ENCODE measurements around the gene ZNF846. TPM values are rescaled to one million over a fixed set of nuclear protein-coding genes. Genes with fewer than 3 reads are reported as not detected.
"Not testable (repeated sequence)": the region's sequence is repeated elsewhere in the genome, so short reads cannot be mapped to it uniquely, and the experiment has no call there.

ZNF846 gene
- total RNA-seq, 1 donor from 2014 or later = 8.8 TPM

DNA sequence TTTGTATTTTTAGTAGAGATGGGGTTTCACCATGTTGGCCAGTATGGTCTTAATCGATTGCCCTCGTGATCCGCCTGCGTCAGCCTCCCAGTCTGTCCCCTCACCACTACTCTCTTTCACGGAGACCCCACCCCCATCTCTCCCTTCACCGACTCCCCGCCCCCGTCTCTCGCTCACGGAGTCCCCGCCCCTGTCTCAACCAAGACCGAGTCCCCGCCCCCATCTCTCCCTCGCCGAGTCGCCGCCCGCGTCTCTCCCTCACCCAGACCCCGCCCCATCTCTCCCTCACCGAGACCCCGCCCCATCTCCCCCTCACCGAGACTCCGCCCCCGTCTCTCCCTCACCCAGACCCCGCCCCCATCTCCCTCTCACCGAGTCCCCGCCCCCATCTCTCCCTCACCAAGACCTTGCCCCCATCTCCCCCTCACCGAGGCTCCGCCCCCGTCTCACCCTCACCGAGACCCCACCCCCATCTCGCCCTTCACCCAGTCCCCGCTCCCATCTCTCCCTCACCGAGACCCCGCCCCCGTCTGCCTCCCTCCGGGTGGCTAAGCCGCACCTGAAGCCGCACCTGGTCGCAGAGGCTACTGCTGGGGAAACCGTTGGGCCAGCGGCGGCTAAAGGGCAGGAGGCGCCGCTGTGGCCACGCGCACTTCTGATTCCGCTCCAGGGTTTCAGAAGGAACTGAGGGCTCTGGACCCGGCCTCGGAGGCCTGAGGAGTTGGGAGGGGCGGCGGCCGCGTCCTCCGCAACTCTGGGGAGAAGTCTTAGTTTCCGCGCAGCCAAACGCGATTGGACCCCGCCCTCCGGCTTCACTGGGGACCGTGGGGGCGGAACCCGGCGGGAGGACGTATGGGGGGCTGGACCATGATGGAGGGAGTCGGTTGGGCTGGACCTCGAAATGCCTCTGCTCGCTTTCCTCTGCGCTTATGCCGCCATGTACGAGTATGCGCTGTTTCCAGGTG, 17.1 kb upstream of the ZNF846 start:
- DNase-seq (ENCODE audit: low spot score) = peak; percentile 98

DNA sequence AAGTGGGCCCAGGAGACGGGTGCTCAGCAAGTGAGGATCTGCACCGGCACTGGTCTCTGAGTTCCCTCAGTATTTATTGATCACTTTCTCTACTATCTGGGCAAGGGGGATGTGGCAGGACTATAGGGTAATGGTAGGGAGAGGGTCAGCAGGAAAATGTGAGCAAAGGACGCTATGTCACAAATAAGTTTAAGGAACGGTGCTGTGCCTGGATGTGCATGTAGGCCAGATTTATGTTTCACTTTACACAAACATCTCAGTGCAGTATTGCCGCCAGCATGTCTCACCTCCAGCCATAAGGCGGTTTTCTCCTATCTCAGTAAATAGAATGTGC, 15.6 kb upstream of the ZNF846 start:
- DNase-seq (ENCODE audit: low spot score) = not testable (repeated sequence)

DNA sequence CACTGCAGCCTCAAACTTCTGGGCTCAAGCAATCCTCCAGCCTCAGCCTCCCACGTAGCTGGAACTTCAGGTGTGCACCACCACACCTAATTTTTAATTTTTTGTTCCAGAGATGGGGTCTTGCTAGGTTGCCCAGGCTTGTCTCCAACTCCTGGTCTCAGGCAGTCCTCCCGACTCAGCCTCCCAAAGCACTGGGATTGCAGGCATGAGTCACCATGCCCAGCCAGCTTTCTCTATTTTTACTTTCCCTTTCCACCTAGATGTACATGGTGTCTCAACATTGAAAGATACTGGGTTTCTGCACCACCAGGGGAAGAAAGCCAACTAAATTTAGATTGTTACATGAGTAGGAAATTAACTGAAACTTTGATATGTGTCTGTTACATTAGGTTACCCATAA, 13.8 kb upstream of the ZNF846 start:
- DNase-seq (ENCODE audit: low spot score) = no peak

DNA sequence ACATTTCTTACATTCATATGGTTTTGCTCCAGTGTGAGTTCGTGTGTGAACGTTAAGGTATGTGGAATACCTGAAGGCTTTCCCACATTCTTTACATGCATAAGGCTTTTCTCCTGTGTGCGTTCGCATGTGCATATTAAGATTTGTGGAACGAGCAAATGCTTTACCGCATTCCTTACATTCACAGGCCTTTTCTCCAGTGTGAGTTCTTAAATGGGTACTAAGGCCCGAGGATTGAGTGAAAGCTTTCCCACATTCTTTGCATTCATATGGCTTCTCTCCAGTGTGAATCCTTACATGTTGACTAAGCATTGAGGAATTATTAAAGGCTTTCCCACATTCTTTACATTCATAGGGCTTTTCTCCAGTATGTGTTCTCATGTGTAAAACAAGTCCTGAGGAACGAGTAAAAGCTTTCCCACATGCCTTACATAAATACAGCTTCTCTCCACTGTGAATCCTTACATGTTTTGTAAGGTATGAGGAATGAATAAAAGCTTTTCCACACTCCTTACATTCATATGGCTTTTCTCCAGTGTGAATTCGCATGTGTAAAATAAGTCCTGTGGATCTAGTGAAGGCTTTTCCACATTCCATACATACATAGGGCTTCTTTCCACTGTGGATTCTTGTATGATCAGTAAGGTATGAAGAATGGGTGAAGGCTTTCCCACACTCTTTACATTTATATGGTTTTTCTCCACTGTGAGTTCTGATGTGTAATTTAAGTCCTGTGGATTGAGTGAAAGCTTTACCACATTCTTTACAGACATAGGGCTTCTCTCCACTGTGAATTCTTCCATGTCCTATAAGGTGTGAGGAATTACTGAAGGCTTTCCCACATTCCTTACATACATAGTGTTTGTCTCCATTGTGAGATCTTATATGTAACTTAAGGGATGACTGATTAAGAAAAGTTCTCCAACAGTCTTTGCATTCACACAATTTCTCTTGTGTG, 10.7 kb downstream of the ZNF846 start:
- no peak for DNase-seq (ENCODE audit: low spot score)

DNA sequence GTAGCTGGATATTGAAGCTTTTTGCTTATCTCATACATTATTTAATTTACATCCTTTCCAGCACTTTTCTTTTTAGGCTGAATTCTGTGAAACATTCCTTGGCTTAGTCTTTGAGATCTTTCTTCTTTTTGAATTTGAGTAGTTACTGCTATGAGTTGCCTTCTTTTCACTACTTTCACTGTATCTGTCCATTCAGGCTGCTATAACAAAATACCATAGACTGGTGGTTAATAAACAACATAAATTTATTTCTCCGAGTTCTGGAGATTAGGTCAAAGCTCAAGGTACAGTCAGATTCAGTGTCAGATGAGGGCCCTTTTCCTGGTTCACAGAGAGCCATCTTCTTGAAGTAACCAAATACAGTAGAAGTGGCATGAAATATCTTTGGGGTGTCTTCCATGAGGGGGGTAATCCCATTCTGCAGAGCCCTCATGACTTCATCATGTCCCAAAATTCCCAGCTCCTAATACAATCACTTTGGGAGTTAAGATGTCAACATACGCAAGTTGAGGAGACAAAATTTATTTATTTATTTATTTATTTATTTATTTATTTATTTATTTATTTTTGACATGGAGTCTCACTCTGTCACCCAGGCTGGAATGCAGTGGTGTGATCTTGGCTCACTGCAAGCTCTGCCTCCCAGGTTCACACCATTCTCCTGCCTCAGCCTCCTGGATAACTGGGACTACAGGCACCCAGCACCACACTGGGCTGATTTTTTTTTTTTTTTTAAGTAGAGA, 15.7 kb downstream of the ZNF846 start:
- no peak for DNase-seq (ENCODE audit: low spot score)

DNA sequence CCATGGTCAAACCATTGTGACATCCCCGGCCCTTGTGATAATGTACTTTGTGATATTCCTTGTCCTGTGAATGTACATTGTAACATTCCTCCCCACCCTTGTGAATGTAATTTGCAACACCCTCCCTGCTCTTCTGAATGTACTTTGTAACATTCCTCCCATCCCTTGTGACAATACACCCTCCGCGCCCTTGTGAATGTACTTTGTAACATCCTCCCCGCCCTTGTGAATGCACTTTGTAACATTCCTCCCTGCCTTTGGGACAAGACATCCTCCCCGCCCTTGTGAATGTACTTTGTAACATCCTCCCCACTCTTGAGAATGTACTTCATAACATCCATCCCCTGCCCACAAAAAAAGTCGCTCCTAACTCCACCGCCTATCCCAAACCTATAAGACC, 17.1 kb downstream of the ZNF846 start:
- DNase-seq (ENCODE audit: low spot score) = no peak

DNA sequence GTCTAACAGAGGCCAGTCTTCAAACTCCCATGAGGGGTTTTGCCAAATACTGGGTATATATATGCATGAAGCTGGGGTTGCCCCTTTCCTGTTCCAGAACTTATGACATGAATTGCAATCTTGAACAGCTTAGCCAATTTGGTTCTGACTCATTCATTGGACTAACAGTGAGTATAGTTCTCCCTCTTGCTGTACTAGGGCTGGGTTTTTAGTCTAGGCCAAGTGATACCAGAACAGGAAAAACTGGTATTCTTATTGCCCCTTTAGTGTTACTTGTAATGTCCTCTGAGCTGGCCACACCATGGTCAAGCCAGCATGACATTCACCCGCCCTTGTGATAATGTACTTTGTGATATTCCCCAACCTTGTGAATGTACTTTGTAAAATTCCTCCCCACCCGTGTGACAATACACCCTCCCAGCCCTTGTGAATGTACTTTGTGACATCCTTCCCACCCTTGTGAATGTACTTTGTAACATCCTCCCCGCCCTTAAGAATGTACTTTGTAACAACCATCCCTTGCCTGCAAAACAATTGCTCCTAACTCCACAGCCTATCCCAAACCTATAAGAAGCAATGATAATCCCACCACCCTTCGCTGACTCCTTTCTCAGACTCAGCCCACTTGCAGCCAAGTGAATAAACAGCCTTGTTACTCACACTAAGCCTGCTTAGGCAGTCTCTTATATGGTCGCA, 26.9 kb downstream of the ZNF846 start:
- no peak for DNase-seq (ENCODE audit: low spot score)

DNA sequence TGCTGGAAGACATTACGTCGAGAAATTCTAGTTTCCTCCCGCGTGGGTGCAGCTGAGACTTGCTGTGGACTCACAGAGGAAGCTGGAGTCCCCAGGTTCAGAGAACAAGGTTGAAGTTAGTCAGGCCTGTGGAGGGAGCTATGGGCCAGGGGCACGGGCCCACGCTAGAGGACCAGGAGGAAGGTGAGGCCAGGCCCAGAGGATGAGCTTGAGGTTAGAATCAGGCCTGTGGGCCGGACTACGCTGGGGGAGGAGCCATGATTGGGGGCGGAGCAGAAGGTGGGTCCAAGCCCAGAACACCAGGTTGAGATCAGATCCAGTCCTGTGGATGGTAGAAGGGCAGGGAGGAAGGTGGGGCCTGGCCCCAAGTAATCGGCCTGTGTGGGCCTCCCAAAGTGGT, 32.6 kb downstream of the ZNF846 start:
- no peak for DNase-seq (ENCODE audit: low spot score)

DNA sequence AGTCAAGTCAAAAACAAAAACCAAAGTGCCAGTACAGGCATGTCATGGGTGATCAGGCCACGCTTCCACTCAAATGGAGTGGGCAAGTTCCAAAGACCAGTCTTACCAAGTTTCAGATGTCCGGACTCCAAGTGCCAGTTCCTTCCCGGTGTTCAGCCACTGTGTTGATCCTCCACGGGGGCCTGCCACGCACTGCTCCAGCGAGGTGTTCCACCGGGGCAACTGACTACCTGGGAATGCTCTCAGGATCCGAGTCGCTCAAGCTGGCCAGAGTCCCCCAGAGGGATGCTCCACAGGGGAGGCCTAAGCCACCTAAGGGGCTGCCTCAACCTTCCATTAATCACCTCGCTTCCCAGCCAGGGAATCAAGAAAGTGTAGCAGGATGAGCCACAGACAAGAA, 38.5 kb downstream of the ZNF846 start:
- not testable (repeated sequence) for DNase-seq (ENCODE audit: low spot score)

DNA sequence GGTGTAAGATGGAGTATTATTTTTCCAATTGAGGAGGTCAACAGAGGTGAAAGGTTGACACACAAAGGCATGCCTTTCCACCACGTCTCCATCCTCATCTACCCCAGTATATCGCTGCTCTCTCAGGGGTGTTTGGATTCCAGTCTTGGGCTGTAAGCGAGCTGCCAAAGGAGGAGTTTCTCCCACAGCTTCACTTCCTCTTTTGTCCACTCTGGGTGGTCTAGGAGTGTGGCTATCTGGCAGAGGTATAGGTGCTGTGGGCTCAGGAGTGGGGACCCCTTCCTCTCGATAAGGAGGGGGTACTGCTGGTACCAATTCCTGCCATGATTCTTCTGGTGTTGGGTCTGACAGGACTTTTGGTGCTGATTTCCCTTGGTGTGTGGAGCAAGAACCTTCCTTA, 39.4 kb downstream of the ZNF846 start:
- no peak for DNase-seq (ENCODE audit: low spot score)

DNA sequence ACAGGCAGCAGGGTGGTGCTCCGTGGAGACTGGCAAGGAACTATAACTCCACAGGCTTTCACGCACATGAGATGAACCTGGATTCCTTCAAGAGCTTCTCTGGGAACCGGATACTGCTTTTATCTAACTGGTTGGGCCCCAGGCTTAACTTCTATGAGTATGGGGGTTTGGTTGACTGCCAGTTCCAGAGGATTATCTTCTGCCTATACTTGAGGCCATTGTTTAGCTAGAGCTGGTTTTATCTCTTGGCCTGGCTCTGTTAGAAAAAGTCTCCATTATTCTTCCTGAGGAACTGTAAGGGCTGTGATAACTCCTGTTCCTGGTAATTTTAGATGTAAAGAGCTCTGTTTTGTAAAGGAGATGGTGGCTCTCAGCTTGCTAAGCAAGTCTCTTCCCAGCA, 40.9 kb downstream of the ZNF846 start:
- no peak for DNase-seq (ENCODE audit: low spot score)

DNA sequence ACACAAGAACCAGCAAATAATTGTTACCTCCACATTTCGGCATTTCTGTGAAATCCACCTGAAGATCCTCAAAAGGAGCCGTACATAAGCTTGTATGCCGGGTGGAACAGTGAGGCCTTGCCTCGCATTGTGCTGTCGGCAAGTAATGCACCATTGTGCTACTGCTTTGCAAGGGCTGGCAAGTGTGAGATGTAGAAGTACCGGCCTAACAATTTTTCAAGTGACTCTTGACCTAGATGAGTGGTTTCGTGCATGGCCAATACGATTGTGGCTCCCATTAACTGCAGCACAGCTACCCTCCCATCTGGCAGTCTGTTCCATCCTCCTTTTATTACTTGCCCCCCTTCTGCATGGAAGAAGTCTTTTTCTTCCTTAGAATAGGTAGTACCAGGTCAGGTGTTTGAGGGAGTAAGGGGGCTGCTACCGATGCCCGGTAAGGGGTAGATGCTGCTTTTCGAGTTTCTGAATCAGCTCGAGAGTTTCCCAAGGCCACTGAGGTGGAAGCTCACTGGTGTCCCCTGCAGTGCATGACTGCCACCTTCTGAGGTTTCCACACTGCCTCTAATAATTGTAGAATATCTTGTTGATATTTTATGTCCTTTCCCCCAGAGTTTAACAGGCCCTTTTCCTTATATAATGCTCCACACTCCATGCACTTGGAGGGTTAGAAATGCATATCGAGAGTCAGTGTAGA, 42.9 kb downstream of the ZNF846 start:
- not testable (repeated sequence) for DNase-seq (ENCODE audit: low spot score)

DNA sequence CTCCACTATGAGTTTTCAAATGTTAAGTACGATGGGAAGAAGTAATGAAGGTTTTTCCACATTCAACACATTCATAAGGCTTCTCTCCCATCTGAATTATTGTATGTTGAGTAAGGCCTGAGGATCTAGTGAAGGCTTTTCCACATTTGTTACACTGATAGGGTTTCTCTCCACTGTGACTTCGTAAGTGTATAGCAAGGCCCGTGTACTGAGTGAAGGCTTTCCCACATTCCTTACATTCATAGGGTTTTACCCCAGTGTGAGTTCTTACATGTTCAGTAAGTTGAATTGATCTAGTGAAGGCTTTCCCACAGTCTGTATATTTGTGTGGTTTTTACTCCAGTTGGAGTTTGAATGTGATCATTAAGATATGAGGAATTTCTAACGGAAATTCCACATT, 44.4 kb downstream of the ZNF846 start:
- no peak for DNase-seq (ENCODE audit: low spot score)

DNA sequence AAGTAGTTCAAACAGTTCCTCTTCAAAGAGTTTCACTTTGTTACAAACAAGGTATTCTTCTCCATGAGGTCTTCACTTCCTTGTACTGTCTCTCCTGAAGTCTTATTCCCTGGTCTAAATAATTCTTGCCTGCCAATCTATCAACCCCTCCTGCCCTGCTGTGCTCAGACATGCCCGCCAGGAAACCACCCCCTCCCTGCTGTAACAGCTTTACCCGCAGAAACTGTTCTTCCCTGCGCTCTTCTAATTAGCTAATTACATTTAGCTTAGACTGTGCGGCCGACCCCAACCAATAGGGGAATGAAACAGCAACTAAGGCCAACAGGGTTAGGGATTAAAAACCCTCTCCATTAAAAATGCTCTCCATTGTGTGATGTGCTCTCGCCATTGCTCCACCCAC, 46.7 kb downstream of the ZNF846 start:
- no peak for DNase-seq (ENCODE audit: low spot score)

DNA sequence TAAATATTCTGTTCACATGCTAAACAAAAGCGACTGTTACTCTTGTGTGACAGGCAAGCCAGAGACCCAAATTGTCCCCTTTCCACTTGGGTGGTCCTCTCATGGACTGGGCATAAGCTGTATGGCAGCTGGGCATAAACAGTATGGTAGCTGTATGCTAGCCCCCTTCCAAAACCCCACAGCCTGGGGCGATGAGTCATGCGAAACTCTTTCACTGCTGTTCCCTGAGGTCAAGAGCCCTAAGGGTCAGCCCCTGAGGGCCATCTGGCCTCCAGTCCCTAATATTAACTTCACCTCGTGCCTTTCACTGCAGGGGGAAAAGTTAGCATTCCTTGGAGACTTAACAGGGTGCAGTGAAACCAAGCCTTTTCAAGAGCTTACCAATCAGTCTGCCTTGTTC, 48.0 kb downstream of the ZNF846 start:
- DNase-seq (ENCODE audit: low spot score) = no peak

DNA sequence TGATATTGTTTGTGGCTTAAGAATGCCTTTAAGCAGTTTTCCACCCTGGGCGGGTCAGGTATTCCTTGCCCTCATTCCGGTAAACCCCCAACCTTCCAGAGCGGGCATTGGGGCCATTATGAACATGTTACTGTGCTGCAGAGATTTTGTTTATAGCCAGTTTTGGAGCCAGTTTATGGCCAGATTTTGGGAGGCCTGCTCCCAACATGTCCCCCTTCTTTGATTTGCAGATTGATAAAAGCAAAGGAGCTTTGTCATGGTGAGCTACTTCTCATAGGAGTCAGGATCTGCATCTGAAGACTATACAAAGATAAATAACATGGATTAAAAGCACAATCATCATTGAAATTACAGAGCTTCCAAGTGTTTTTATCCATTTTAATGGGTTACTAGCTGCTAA, 56.7 kb downstream of the ZNF846 start:
- no peak for DNase-seq (ENCODE audit: low spot score)

DNA sequence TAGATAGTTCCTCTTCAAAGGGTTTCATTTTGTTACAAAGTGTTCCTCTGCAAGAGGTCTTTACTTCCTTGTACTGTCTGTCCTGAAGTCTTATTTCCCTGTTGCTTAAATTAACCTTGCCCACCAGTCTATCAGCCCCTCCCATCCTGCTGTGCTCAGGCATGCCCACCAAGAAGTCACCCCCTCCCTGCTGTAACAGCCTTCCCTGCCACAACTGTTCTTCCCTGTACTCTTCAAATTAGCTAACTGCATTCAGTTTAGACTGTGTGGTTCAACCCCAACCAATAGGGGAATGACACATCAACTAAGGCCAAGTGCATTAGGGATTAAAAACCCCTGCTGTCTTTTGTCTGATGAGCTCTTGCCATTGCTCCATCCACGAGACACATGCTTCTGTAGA, 59.2 kb downstream of the ZNF846 start:
- DNase-seq (ENCODE audit: low spot score) = no peak

DNA sequence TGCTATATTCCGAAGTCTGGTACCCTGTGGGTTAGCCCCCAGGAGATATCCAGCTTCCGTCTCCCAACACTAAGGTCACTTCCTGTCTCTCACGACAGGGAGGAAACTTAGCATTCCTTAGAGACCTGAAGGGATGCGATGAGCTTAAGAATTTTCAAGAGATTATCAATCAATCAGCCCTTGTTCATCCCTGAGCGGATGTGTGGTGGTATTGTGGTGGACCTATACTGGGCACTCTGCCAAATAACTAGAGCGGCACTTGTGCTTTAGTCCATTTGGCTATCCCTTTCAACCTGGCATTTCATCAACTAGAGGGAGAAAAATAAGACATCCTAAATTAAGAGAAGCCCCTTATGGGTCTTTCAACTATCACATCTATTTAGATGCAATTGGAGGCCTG, 62.7 kb downstream of the ZNF846 start:
- no peak for DNase-seq (ENCODE audit: low spot score)

DNA sequence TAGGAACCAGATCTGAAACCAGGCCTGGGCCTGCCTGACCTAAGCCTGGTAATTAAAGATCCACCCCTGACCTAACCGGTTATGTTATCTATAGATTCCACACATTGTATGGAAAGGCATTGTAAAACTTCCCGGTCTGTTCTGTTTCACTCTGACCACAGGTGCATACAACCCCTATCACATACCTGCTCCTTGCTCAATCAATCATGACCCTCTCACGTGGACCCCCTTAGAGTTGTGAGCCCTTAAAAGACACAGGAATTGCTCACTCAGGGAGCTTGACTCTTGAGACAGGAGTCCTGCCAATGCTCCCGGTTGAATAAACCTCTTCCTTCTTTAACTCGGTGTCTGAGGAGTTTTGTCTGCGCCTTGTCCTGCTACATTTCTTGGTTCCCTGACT, 66.4 kb downstream of the ZNF846 start:
- no peak for DNase-seq (ENCODE audit: low spot score)
